Kidney epithelial cell (primary cell): ENCODE measurements around the gene MYORG. TPM values are rescaled to one million over a fixed set of nuclear protein-coding genes. Genes with fewer than 3 reads are reported as not detected.

Experiments used
- DNase-seq: peaks from one replicate; pipeline ENCODE4 v3.0.0-alpha.2; 2010; ENCODE audit warnings: low read depth
- H3K27me3 ChIP-seq: 2 replicates; pipeline ENCODE4 v1.6.0; 2011; ENCODE audit warnings: low read length; ENCODE audit not compliant: control insufficient read depth, insufficient read depth
- H3K36me3 ChIP-seq: 2 replicates; pipeline ENCODE4 v1.5.1; 2011; ENCODE audit warnings: low read length; ENCODE audit not compliant: control insufficient read depth, insufficient read depth
- H3K4me3 ChIP-seq: 2 replicates; pipeline ENCODE4 v1.5.1; 2011; ENCODE audit warnings: low read depth, mild to moderate bottlenecking, control low read depth, low read length
- total RNA-seq: library from RNA; depleted of rRNA; stranded (reverse); fragments of >200 nt; gene quantifications from 2 replicates; pipeline ENCODE4 v1.2.3, GENCODE V29; 2015
- TF ChIP-seq, protein P1 (sequence below): IDR thresholded peaks from 2 replicates; pipeline ENCODE4 v1.5.1; 2011; ENCODE audit warnings: mild to moderate bottlenecking, moderate library complexity, low read length, control low read depth, inconsistent platforms; ENCODE audit not compliant: insufficient read depth, poor library complexity, severe bottlenecking

MYORG gene
- total RNA-seq, result 3.8 and 4.9 TPM in 2 replicates

DNA sequence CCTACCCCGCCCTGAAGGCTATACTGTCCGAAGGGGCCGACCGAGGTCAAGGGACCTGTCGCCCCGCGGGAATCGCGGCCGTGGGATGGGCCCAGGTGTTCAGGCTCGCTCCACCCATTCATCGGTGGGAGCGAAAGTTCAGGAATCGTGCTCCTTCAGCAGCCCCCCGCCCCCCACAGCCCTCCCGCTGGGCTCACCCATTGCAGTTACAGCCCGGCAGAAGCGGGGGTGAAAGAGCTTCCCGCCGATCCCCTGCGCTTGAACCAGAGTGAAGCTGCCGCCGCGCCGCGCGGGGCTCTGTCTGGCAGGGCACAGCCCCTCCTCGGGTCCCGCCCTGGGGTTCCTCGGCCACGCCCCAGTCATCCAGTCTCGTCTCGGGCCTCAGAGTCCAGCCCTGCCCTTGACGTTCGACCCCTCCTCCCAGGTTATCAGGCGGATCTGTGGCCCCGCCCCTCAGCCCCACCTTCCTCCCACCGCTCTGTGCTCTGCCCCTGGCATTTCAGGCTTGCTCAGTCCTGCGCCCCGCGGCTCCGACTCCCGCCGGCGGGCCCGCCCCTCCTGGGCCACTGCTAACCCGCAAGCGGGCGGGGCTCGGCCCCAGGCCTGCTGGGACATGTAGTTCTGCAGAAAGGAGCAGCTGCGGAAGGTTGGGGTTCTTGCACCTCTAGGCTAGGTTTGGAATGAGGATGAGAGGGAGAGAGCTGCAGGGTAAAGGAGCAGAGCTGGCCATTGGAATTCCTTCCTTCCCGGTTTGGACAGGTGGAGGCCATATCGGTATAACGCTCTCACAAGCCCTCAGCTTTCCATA lies at the start of gene MYORG:
TSS of gene MYORG (minus strand) at position 303 of the 808 bp plus-strand sequence. CDS start 3,955 bp downstream, outside the sequence.
- TF ChIP-seq, protein P1, sequence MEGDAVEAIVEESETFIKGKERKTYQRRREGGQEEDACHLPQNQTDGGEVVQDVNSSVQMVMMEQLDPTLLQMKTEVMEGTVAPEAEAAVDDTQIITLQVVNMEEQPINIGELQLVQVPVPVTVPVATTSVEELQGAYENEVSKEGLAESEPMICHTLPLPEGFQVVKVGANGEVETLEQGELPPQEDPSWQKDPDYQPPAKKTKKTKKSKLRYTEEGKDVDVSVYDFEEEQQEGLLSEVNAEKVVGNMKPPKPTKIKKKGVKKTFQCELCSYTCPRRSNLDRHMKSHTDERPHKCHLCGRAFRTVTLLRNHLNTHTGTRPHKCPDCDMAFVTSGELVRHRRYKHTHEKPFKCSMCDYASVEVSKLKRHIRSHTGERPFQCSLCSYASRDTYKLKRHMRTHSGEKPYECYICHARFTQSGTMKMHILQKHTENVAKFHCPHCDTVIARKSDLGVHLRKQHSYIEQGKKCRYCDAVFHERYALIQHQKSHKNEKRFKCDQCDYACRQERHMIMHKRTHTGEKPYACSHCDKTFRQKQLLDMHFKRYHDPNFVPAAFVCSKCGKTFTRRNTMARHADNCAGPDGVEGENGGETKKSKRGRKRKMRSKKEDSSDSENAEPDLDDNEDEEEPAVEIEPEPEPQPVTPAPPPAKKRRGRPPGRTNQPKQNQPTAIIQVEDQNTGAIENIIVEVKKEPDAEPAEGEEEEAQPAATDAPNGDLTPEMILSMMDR, result no peak
- H3K36me3 ChIP-seq, result no peaks in the 10 kb centered on the region
- peak within 1 kb of the TSS; percentile 60 for H3K4me3 ChIP-seq
- DNase-seq, result peak; percentile 72
- H3K27me3 ChIP-seq, result peaks cover 22% of the 10 kb centered on the region

DNA sequence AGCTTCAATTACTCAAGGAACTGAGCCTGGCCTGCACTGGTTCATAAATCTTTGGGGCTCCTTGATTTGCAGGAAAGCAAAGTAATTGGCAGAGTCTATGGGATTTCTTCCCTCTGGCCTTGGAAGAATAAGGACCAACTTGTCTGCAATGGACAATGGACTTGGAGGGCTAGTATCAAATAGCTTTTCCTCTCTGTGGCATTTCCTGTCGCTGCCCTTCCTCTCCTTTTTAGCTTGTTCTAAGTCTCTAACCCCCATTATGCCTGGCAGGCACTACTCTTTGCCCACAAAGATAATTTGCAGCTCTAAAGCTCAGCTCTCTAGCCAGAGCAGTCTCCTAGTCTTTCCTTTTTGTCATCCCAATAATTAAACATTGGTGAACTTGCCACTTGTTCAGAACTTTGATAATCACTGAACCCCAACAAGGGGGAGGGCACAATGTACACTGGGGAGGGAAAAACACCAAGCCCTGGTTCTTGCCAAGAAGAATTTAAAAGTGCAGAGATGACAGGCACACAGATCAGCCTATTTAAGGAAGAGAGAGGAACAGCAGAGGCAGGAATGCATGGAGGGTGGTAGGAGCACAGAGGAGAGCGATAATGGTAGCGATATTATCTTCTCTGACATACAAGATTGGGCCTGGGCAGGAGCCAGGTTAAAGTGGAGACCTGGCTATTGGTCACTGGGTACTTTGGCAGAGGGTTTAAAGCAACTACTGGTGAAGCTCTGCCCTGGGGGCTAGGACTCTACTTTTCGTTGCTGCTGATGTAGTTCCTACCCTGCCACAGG lies 43.2 kb upstream of the MYORG start:
- no peak overlapping the region for H3K4me3 ChIP-seq
- TF ChIP-seq, protein P1, result no peak
- no peaks in the 10 kb centered on the region for H3K36me3 ChIP-seq
- DNase-seq, result no peak
- no peaks in the 10 kb centered on the region for H3K27me3 ChIP-seq

DNA sequence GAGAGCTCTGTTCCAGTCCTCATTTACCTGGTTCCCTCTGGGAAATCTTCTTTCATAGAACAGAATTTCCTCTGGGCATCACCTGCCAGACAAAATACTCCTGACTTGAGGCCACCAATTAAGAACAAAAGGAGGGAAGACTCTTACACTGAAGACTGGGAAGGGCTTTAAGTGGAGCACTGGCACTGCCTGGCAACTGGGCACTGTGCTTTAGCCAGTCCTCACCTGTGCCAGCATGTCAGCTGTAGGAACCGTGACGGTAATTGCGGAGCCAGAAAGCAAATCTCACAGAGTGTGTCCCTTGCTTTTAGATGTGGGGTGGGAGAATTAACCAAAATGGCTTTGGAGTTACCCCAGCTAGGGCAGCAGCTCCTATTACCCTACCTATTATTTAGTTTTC lies 41.0 kb upstream of the MYORG start:
- TF ChIP-seq, protein P1, result no peak
- DNase-seq, result no peak
- no peaks in the 10 kb centered on the region for H3K27me3 ChIP-seq
- no peak overlapping the region for H3K4me3 ChIP-seq
- H3K36me3 ChIP-seq, result no peaks in the 10 kb centered on the region

DNA sequence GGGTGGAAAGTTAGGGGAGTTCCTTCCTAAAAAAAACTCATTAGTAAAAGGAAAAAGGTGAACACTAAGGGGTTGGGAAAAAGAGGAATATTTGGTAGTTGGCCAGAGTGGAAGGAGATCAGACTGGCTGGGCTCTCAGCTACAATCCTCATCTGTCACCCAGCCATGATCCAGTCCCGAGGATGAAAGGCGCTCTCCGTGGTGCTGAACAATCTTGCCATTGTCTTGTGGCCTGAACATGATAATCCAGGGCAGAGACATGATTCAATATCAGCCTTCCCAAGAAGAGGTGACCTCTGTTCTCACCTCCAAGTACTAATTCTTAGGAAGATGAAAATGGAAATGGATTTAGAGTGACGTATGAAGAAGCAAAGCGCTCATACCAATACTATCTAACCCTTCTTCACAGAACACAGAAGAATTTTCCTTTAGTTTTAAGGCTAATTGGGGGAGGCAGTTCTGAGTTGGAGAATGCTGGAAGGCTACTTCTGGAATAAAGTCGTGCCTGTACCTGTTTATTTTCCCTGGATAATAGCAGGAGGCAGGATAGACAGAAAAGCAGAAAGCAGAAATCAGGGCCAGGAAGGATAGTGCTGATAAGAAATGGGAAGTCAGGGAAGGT lies 36.6 kb upstream of the MYORG start:
- TF ChIP-seq, protein P1, result no peak
- peak; percentile 9 for DNase-seq
- no peaks in the 10 kb centered on the region for H3K36me3 ChIP-seq
- H3K27me3 ChIP-seq, result no peaks in the 10 kb centered on the region
- H3K4me3 ChIP-seq, result no peak overlapping the region

DNA sequence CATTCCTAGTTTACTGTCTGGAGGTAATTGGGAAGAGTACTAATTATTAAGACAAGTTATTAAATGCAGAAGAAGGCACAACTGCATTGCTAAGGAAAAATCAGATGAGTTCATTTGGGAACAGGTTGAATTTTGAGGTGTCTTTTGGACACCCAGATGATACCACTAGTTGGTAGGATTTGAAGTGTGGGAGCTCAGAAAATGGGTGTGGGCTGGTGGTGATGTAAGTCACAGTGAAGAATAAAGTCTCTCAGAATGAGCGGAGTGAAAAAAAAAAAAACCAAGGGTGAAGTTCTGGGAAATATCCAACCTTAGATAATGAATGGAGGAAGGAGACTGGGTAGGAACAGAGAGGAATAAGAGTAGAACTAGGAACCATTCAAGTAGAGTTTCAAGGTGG lies 35.6 kb upstream of the MYORG start:
- no peaks in the 10 kb centered on the region for H3K27me3 ChIP-seq
- H3K36me3 ChIP-seq, result no peaks in the 10 kb centered on the region
- no peak for DNase-seq
- no peak overlapping the region for H3K4me3 ChIP-seq
- TF ChIP-seq, protein P1, result no peak
